HepG2 (cell line): ENCODE results near the gene DNAJB2. TPM values are rescaled to one million over a fixed set of nuclear protein-coding genes. Genes with fewer than 3 reads are reported as not detected.
A peak's percentile ranks its signal among the peaks of the same experiment; 100 is the strongest.

Source experiments
- ATAC-seq: fragments of 200-7000 bp; cut with Tn5 transposase; 3 replicates; pipeline ENCODE4 v1.9.1; 2020; ENCODE audit warnings: mild to moderate bottlenecking, moderate library complexity
- BruUV-seq: library from RNA; stranded (reverse); fragments of 400-500 nt; replicated peaks from 2 replicates; lab custom pipeline; 2021; lab: Mats Ljungman, UMichigan
- CTCF ChIA-PET: fragments of 300-600 bp; formaldehyde crosslinking; extraction: SDS; loops from one replicate; lab custom pipeline; 2021; ENCODE audit warnings: low total read pairs, inconsistent platforms, low intra/inter-chr PET ratio; lab: Yijun Ruan, JAX
- POLR2A ChIA-PET: fragments of 350-600 bp; sonication (Branson Sonifier 250); formaldehyde crosslinking; loops from one replicate; lab custom pipeline; 2020; ENCODE audit warnings: antibody characterized with exemption, inconsistent platforms; lab: Yijun Ruan, JAX
- DNase-seq: peaks from one replicate; pipeline ENCODE4 v3.0.0-alpha.2; 2015; ENCODE audit warnings: low spot score
- FAIRE-seq: peaks from 3 replicates; lab custom pipeline; 2011; peaks lifted over from hg19 to GRCh38; lab: Jason Lieb, UNC
- H2AFZ ChIP-seq: one replicate; pipeline ENCODE4 v1.6.1; 2011; ENCODE audit warnings: low read length, inconsistent platforms
- H3K27ac ChIP-seq: fragments of 300-600 bp; 3 replicates; pipeline ENCODE4 v1.8.0; 2011; ENCODE audit warnings: mixed run types, mild to moderate bottlenecking, mixed read lengths, low read length, inconsistent platforms; ENCODE audit not compliant: insufficient read depth; ENCODE audit errors: extremely low read length
- H3K27me3 ChIP-seq, 2 experiments: fragments of 200-600 bp in 1 of 2; 2 replicates in 1 of 2; 3 replicates in 1 of 2; pipeline versions ENCODE4 v1.6.0 to v1.8.0; 2011; ENCODE audit warnings: low read length in 2 of 2, mild to moderate bottlenecking in 2 of 2, moderate library complexity in 2 of 2, inconsistent platforms in 1 of 2; ENCODE audit not compliant: insufficient read depth in 2 of 2, control insufficient read depth in 1 of 2
- H3K36me3 ChIP-seq, 2 experiments: fragments of 200-600 bp in 1 of 2; replicated peaks in 1 of 2; 2 replicates in 1 of 2; 3 replicates in 1 of 2; pipeline versions ENCODE4 v1.5.1 to v1.8.0; 2011; ENCODE audit warnings: low read length in 2 of 2, inconsistent platforms in 1 of 2; ENCODE audit not compliant: insufficient read depth in 2 of 2, control insufficient read depth in 1 of 2
- H3K4me1 ChIP-seq: 2 replicates; pipeline ENCODE4 v1.5.1; 2012; ENCODE audit warnings: low read length, inconsistent platforms; ENCODE audit not compliant: insufficient read depth
- H3K4me2 ChIP-seq: 2 replicates; pipeline ENCODE4 v1.6.0; 2011; ENCODE audit warnings: low read depth, low read length, inconsistent platforms
- H3K4me3 ChIP-seq, 3 experiments: fragments of 200-600 bp in 1 of 3; sonication (generic), shearing (Covaris generic) in 1 of 3; replicated peaks in 1 of 3; 2 replicates each; pipeline ENCODE4 v1.5.1; 2011 to 2016; ENCODE audit warnings: low read length in 3 of 3, inconsistent platforms in 2 of 3, low read depth in 2 of 3, mild to moderate bottlenecking in 2 of 3, control low read depth in 1 of 3, mixed read lengths in 1 of 3; ENCODE audit not compliant: insufficient read depth in 1 of 3
- H3K79me2 ChIP-seq: one replicate; pipeline ENCODE4 v1.6.1; 2011; ENCODE audit warnings: low read length, inconsistent platforms; ENCODE audit not compliant: insufficient read depth
- H3K9ac ChIP-seq: 2 replicates; pipeline ENCODE4 v1.6.0; 2011; ENCODE audit warnings: mild to moderate bottlenecking, low read depth, low read length, inconsistent platforms; ENCODE audit not compliant: insufficient read depth
- H3K9me3 ChIP-seq: 2 replicates; pipeline ENCODE4 v1.5.1; 2012; ENCODE audit warnings: mild to moderate bottlenecking, low read length
- H4K20me1 ChIP-seq: 2 replicates; pipeline ENCODE4 v1.6.0; 2011; ENCODE audit warnings: inconsistent platforms, mild to moderate bottlenecking, low read length, moderate library complexity; ENCODE audit not compliant: insufficient read depth
- CEBPG ChIP-seq: IDR thresholded peaks from 2 replicates; pipeline ENCODE4 v1.6.1; 2016
- CENPT ChIP-seq: sonication (generic); formaldehyde crosslinking; IDR thresholded peaks from 2 replicates; pipeline ENCODE4 v1.8.0; 2022; ENCODE audit warnings: low read depth, mild to moderate bottlenecking, moderate library complexity, missing genetic modification reagents
- CREB1 ChIP-seq, 2 experiments: fragments of 450-650 bp in 1 of 2; IDR thresholded peaks; 2 replicates each; pipeline ENCODE4 v1.6.1; 2016 to 2017; ENCODE audit warnings: control low read depth in 1 of 2, mild to moderate bottlenecking in 1 of 2, missing compliant biosample characterization in 1 of 2, missing genetic modification characterization in 1 of 2
- EEA1 ChIP-seq: sonication (generic); formaldehyde crosslinking; IDR thresholded peaks from 2 replicates; pipeline ENCODE4 v1.5.1; 2020; ENCODE audit warnings: mild to moderate bottlenecking, missing genetic modification reagents, borderline replicate concordance
- RFX5 ChIP-seq: IDR thresholded peaks from 2 replicates; pipeline ENCODE4 v1.6.1; 2011; ENCODE audit warnings: low read depth, low read length, improper control_type of control experiment
- SAP130 ChIP-seq: IDR thresholded peaks from 2 replicates; pipeline ENCODE4 v1.6.1; 2016; ENCODE audit warnings: low read depth
- TEAD2 ChIP-seq: sonication (generic); formaldehyde crosslinking; IDR thresholded peaks from 2 replicates; pipeline ENCODE4 v1.9.0; 2021; ENCODE audit warnings: missing genetic modification reagents
- ZBTB38 ChIP-seq: sonication (generic); formaldehyde crosslinking; IDR thresholded peaks from 2 replicates; pipeline ENCODE4 v1.5.1; 2020; ENCODE audit warnings: mild to moderate bottlenecking, missing genetic modification reagents
- ZNF496 ChIP-seq: sonication (generic); formaldehyde crosslinking; IDR thresholded peaks from 2 replicates; pipeline ENCODE4 v1.8.1; 2023; ENCODE audit warnings: mild to moderate bottlenecking, moderate library complexity, missing genetic modification reagents; ENCODE audit not compliant: insufficient replicate concordance
- ZNF737 ChIP-seq: sonication (generic); formaldehyde crosslinking; IDR thresholded peaks from 2 replicates; pipeline ENCODE4 v1.5.0; 2020; ENCODE audit warnings: missing genetic modification reagents, mild to moderate bottlenecking, borderline replicate concordance
- WGBS: methylation state at CpG from one replicate; pipeline ENCODE4 v1.1.6; 2017; ENCODE audit warnings: low lambda C conversion rate; 5-methylcytosine and 5-hydroxymethylcytosine counted together
- in situ Hi-C: cut with HindIII; loops from 2 replicates; pipeline ENCODE4 v1.10.0; 2017; ENCODE audit warnings: low pct_unique_long_range_greater_than_20kb; ENCODE audit not compliant: extremely low pct_ligation_motif_present
- intact Hi-C: fragments of 100-400 bp; cut with micrococcal nuclease; formaldehyde crosslinking; loops from one replicate; pipeline ENCODE4 v1.10.0; 2022; ENCODE audit not compliant: unreplicated experiment
- polyA plus RNA-seq, 8 experiments: library from polyadenylated mRNA; depleted of rRNA in 3 of 8; stranded (reverse) in 7 of 8; unstranded in 1 of 8; fragments of >200 nt; fragmentation: Illumina TruSeq in 4 of 8; extraction: Trizol in 4 of 8; gene quantifications; 2 replicates each; pipeline versions ENCODE4 v1.2.1 to v1.2.3, GENCODE V29; 2011 to 2016; ENCODE audit warnings: low read depth in 4 of 8, missing spikeins in 1 of 8, mixed read lengths in 1 of 8; ENCODE audit not compliant: insufficient read depth in 1 of 8
- total RNA-seq, 5 experiments: library from RNA; depleted of rRNA; stranded (reverse); fragments of >200 nt; fragmentation: Illumina TruSeq; extraction: Trizol; gene quantifications; 2 replicates each; pipeline ENCODE4 v1.2.3, GENCODE V29; 2016; ENCODE audit warnings: low read depth in 1 of 5
- TF ChIP-seq, protein P1 (sequence below): IDR thresholded peaks from 2 replicates; pipeline ENCODE4 v1.6.1; 2016; ENCODE audit warnings: missing compliant biosample characterization, missing genetic modification reagents, borderline replicate concordance
- TF ChIP-seq, protein P2 (sequence below): sonication (generic); formaldehyde crosslinking; IDR thresholded peaks from 2 replicates; pipeline ENCODE4 v1.4.0; 2020; ENCODE audit warnings: missing genetic modification reagents

DNAJB2 gene
- total and polyA plus RNA-seq, 2 of the 13 experiments (the other 11 are each of a cell fraction or from before 2014, with no cell fraction given), result 21.3 to 31.1 TPM

DNA sequence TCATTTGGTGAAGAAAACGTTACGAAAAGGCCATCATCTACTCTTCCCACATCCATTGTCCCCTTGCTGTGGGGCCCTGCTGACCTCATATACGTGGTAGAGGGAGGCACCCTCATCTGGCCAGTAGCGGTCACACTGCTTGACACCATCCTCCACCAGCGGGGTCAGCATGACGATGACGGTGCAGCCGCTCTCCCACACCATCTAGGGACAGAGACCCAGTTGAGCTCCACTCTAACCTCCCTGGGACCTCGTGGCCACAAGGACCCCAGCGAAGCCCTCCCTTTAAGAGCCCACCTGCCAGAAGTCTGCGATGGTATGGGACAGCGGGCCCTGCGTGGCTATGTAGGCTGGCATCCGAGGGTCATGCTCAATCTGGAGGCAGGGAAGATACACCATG lies 17.0 kb downstream of the DNAJB2 start:
- ATAC-seq, result no peak
- Histone ChIP-seq H3K9me3 (no peaks in the 10 kb centered on the region), H3K79me2 (no peaks in the 10 kb centered on the region), H3K27me3 (peaks cover 6 to 87% of the 10 kb centered on the region in 2 experiments; a peak in 4 of 5 replicates), H3K4me1 (peaks cover 42% of the 10 kb centered on the region), H3K27ac (no peak overlapping the region), H2AFZ (no peak overlapping the region), H3K36me3 (no peaks in the 10 kb centered on the region), H3K4me2 (no peak overlapping the region), H3K9ac (no peak overlapping the region), H3K4me3 (no peak overlapping the region), H4K20me1 (no peaks in the 10 kb centered on the region)
- no peak for DNase-seq
- CTCF ChIA-PET, result interaction anchor here (1.8 to 3.4 kb wide), 2 partner anchors 78 to 137 kb away, joined by 8 to 50 read pairs; partner anchors contain the start of gene NHEJ1
- intact Hi-C loops (loop anchor here (5.0 to 10.0 kb wide), 2 partner anchors 239 kb away; no protein-coding TSS in a partner anchor), in situ Hi-C loops (loop anchor here (5.0 kb wide), 1 partner anchor 124 kb away; the partner anchor contains the start of gene SLC23A3)
- POLR2A ChIA-PET, result interaction anchor here (1.6 to 1.9 kb wide), 2 partner anchors 78 to 88 kb away, joined by 5 to 15 read pairs; partner anchors contain the start of gene ABCB6
- TF ChIP-seq CEBPG (CRISPR knock-in tag), result no peak
- TF ChIP-seq EEA1 (CRISPR knock-in tag), result no peak
- TF ChIP-seq, protein P1, sequence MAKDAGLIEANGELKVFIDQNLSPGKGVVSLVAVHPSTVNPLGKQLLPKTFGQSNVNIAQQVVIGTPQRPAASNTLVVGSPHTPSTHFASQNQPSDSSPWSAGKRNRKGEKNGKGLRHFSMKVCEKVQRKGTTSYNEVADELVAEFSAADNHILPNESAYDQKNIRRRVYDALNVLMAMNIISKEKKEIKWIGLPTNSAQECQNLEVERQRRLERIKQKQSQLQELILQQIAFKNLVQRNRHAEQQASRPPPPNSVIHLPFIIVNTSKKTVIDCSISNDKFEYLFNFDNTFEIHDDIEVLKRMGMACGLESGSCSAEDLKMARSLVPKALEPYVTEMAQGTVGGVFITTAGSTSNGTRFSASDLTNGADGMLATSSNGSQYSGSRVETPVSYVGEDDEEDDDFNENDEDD (CRISPR knock-in tag), result peak; percentile 29; the same call in 1 of the 2 replicates
- TF ChIP-seq TEAD2, result no peak
- TF ChIP-seq CENPT, result no peak
- TF ChIP-seq, protein P2, sequence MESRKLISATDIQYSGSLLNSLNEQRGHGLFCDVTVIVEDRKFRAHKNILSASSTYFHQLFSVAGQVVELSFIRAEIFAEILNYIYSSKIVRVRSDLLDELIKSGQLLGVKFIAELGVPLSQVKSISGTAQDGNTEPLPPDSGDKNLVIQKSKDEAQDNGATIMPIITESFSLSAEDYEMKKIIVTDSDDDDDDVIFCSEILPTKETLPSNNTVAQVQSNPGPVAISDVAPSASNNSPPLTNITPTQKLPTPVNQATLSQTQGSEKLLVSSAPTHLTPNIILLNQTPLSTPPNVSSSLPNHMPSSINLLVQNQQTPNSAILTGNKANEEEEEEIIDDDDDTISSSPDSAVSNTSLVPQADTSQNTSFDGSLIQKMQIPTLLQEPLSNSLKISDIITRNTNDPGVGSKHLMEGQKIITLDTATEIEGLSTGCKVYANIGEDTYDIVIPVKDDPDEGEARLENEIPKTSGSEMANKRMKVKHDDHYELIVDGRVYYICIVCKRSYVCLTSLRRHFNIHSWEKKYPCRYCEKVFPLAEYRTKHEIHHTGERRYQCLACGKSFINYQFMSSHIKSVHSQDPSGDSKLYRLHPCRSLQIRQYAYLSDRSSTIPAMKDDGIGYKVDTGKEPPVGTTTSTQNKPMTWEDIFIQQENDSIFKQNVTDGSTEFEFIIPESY (CRISPR knock-in tag), result 0 out of 2 replicates have a peak, but pooled peaks have one; percentile 18
- 0 out of 2 replicates have a peak, but pooled peaks have one; percentile 15 for TF ChIP-seq RFX5
- TF ChIP-seq ZNF496 (CRISPR knock-in tag), result no peak
- TF ChIP-seq CREB1 (IDR thresholded peaks at IDR 0.05), result peak; percentile 62
- no peak for TF ChIP-seq CREB1 (CRISPR knock-in tag; IDR thresholded peaks at IDR 0.05)
- TF ChIP-seq ZBTB38 (CRISPR knock-in tag), result 0 out of 2 replicates have a peak, but pooled peaks have one; percentile 18
- TF ChIP-seq SAP130 (CRISPR knock-in tag), result 0 out of 2 replicates have a peak, but pooled peaks have one; percentile 9
- no peak for TF ChIP-seq ZNF737
- BruUV-seq, result no TSS peak
- WGBS, result 29% methylated on average over 13 of the region's 14 CpGs
- no peak for FAIRE-seq
